GM13977 (cell line): ENCODE results near the gene SYNGR1.

Source experiments
- DNase-seq: peaks from one replicate; pipeline ENCODE4 v3.0.0; 2012; ENCODE audit warnings: low spot score
- CTCF ChIP-seq: IDR thresholded peaks from 2 replicates; pipeline ENCODE4 v1.5.1; 2012; ENCODE audit warnings: mild to moderate bottlenecking, control low read depth; ENCODE audit not compliant: insufficient read depth; ENCODE audit errors: extremely low read depth, missing control alignments
- in situ Hi-C: fragments of 300-500 bp; cut with MboI; formaldehyde crosslinking; loops from one replicate; pipeline ENCODE4 v1.12.0; 2022; ENCODE audit warnings: low sequenced_read_pairs, low pct_unique_long_range_greater_than_20kb, mixed read lengths, inconsistent platforms; ENCODE audit not compliant: unreplicated experiment

The SYNGR1 gene

GRCh38 chr22:39371732-39372131 lies 21.9 kb downstream of the SYNGR1 start:
- in situ Hi-C loops: no loop called here
- TF ChIP-seq CTCF: no peak
- DNase-seq: no peak

GRCh38 chr22:39374191-39374590 lies 24.4 kb downstream of the SYNGR1 start:
- no peak for DNase-seq

GRCh38 chr22:39374801-39375200 lies 25.0 kb downstream of the SYNGR1 start:
- in situ Hi-C loops: no loop called here
- no peak for DNase-seq
- TF ChIP-seq CTCF: no peak

More at GRCh38 chr22:39374191-39374590, 24.4 kb downstream of the SYNGR1 start:
- TF ChIP-seq CTCF: no peak
- in situ Hi-C loops: no loop called here

GRCh38 chr22:39375646-39376045 lies 25.9 kb downstream of the SYNGR1 start:
- no peak for TF ChIP-seq CTCF
- no peak for DNase-seq
- in situ Hi-C loops: no loop called here

- TF ChIP-seq CTCF: no peak
- in situ Hi-C loops: no loop called here
- no peak for DNase-seq
Observed at GRCh38 chr22:39379756-39380730, 30.3 kb downstream of the SYNGR1 start.

GRCh38 chr22:39381009-39381755 lies 31.4 kb downstream of the SYNGR1 start:
- no peak for DNase-seq
- TF ChIP-seq CTCF: no peak
- in situ Hi-C loops: no loop called here
